Esophagus (tissue), 2 donors: ENCODE data around the gene HEBP2. TPM values are rescaled to one million over a fixed set of nuclear protein-coding genes. Genes with fewer than 3 reads are reported as not detected.

Experiments used
- H3K27ac ChIP-seq, 2 donors: one replicate each; pipeline ENCODE4 v1.5.1; 2013; ENCODE audit warnings: low read depth in 2 of 2, mild to moderate bottlenecking in 2 of 2, inconsistent platforms in 1 of 2, low read length in 1 of 2, moderate library complexity in 1 of 2
- H3K27me3 ChIP-seq, 2 donors: one replicate each; pipeline ENCODE4 v1.6.1; 2013; ENCODE audit warnings: low read length in 2 of 2, control low read depth in 1 of 2, mild to moderate bottlenecking in 1 of 2; ENCODE audit not compliant: insufficient read depth in 2 of 2, control insufficient read depth in 1 of 2
- H3K36me3 ChIP-seq, 2 donors: one replicate each; pipeline ENCODE4 v1.6.1; 2013; ENCODE audit warnings: low read length in 1 of 2; ENCODE audit not compliant: control insufficient read depth in 2 of 2, insufficient read depth in 2 of 2
- H3K4me1 ChIP-seq, 2 donors: one replicate each; pipeline ENCODE4 v1.6.1; 2013; ENCODE audit warnings: low read length in 1 of 2; ENCODE audit not compliant: control insufficient read depth in 2 of 2, insufficient read depth in 2 of 2
- H3K4me3 ChIP-seq, 2 donors: one replicate each; pipeline ENCODE4 v1.5.1; 2013; ENCODE audit warnings: low read length in 2 of 2, mild to moderate bottlenecking in 2 of 2, low read depth in 1 of 2, moderate library complexity in 1 of 2
- H3K9me3 ChIP-seq, 2 donors: one replicate each; pipeline ENCODE4 v1.6.1; 2013; ENCODE audit warnings: mild to moderate bottlenecking in 2 of 2, low read depth in 1 of 2, low read length in 1 of 2, moderate library complexity in 1 of 2; ENCODE audit not compliant: control insufficient read depth in 2 of 2, insufficient read depth in 1 of 2
- WGBS, 2 donors: extraction: QIAGEN DNeasy Blood & Tissue Kit; methylation state at CpG; one replicate each; pipeline ENCODE4 v1.1.7; 2013; 5-methylcytosine and 5-hydroxymethylcytosine counted together
- polyA plus RNA-seq, 2 donors: library from polyadenylated mRNA; stranded (reverse); fragments of 200-250 nt; gene quantifications; one replicate each; pipeline ENCODE4 v1.2.3, GENCODE V29; 2013
- donor health status: healthy with polysubstance abuse.
- donor health status: Bipolar disorder and iron deficiency.

The HEBP2 gene
- polyA plus RNA-seq, 2 donors: 66.4 to 70.5 TPM

DNA sequence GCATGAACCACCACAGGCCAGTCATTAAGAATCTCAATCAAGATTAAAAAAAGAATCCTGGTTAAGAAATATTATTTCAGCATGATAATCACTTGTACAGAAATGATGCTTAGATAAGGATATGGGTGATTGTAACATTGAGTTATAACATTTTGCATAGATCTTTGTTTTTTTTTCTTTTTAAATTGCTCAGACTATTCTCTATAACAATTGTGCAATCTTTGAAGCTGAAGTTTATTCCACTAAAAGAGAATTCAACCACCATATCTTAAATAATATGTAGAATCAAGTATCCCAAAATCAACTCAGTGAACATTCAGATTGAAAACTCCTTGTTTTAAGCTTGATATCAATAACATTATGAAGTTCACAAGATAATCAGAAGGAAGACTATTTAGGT, 27.0 kb upstream of the HEBP2 start:
- Histone ChIP-seq H3K27ac (no peak overlapping the region), H3K4me3 (no peak overlapping the region), H3K36me3 (no peaks in the 10 kb centered on the region), H3K27me3 (no peaks in the 10 kb centered on the region), H3K4me1 (no peaks in the 10 kb centered on the region), H3K9me3 (no peaks in the 10 kb centered on the region)

DNA sequence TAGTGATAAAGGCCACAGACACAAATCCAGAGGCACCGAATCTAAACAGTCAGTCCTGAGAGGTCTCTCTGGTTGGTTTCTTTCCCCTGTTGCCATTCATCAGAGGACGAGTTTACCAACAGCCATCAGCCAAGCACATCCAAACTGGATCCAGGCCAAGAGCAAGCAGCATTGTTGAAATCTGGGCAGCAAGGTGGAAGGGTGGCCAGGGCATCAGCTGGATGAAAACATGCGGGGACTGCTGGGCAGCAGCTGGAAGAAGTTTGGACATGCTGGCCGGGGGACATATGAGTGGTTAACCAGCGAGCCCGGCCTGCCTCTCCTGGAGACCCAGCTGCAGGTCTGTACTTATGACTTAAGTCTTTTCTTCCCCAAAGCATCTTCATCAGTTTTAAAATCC, 26.2 kb upstream of the HEBP2 start, which contains the start of gene SMIM28:
SMIM28 (plus strand) TSS at position 62 of the 400 bp plus-strand sequence; CDS start at position 230, 168 bp downstream.
- no peaks in the 10 kb centered on the region for H3K4me1 ChIP-seq
- H3K9me3 ChIP-seq: no peaks in the 10 kb centered on the region
- WGBS, 2 donors: 84% methylated on average over 6 of the region's 6 CpGs
- H3K27ac ChIP-seq: no peak within 1 kb of the TSS
- no peaks in the 10 kb centered on the region for H3K36me3 ChIP-seq
- H3K27me3 ChIP-seq: no peaks in the 10 kb centered on the region
- H3K4me3 ChIP-seq: no peak within 1 kb of the TSS

DNA sequence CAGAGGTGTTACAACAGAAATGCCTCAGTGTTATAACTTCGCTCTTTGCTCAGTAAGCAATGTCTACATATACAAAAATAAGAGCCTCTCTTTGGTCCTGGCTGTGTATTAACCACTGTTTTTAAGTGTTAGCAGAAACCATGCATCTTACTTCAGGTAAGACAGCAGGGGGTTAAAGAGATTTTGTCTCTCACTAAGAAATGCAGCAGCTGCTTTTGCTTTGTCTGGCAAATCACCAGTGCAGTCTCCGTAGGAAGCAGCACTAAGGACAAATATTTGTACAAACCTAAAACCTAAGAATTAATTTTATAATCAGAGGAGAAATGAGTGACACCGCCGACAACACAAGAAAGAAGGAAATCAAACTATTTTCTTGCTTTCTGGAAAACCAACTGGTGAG, 25.6 kb upstream of the HEBP2 start:
- Histone ChIP-seq H3K4me3 (no peak overlapping the region), H3K36me3 (no peaks in the 10 kb centered on the region), H3K27ac (no peak overlapping the region), H3K9me3 (no peaks in the 10 kb centered on the region), H3K4me1 (no peaks in the 10 kb centered on the region), H3K27me3 (no peaks in the 10 kb centered on the region)
- WGBS, 2 donors: 66 to 74% methylated on average over 4 of the region's 4 CpGs

DNA sequence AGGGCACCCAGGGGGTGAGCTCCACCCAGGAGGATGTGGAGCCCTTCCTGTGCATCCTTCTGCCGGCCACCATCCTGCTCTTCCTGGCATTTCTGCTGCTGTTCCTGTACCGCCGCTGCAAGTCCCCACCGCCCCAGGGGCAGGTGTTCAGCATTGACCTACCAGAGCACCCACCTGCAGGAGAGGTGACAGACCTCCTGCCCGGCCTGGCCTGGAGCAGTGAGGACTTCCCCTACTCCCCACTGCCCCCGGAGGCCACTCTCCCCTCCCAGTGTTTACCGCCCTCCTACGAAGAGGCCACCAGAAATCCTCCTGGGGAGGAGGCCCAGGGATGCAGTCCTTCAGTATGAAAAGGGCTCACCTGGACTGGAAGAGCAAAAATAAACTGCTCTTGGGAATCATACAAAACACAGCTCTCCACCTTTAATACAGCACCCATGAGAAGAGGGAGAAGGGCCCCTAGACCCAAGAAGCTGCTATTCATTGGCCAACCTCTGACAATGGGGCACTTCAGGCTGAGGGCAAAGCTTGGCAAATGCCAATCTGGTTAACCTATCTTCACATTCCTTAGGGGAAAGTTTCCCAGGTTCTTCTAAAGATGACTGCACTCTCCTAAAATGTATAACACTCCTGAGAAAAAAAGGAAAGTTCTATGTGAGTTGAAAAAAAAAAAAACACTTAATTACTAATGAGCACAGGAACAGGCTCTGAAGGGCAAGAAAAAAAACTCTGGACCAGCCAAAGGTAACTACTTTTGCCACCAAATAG, 21.3 kb upstream of the HEBP2 start:
- Histone ChIP-seq H3K4me1 (no peaks in the 10 kb centered on the region), H3K27me3 (no peaks in the 10 kb centered on the region), H3K4me3 (no peak overlapping the region), H3K9me3 (no peaks in the 10 kb centered on the region), H3K27ac (no peak overlapping the region), H3K36me3 (no peaks in the 10 kb centered on the region)
- 81 to 91% methylated on average over 8 of the region's 8 CpGs for WGBS, 2 donors

DNA sequence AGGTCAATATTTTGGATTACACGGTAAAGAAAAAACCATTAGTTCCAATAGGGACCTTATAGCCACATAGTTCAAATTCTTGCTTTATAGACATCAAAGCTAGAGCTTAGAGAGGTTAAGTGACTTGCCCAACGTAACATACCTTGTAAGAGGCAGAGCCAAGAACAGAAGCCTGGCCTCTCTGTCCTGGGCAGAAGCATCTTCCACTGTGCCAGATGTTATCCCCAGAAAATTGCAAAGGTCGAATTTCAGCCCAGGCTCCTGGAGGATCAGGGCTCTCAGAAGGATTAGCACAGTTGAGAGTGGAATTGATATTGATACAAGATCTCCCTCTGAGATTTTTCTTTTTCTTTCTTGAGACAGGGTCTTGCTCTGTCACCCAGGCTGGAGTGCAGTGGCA, 20.2 kb upstream of the HEBP2 start:
- Histone ChIP-seq H3K36me3 (no peaks in the 10 kb centered on the region), H3K27ac (no peak overlapping the region), H3K9me3 (no peaks in the 10 kb centered on the region), H3K27me3 (no peaks in the 10 kb centered on the region), H3K4me1 (no peaks in the 10 kb centered on the region), H3K4me3 (no peak overlapping the region)
- 67 to 75% methylated on average over 3 of the region's 3 CpGs for WGBS, 2 donors

DNA sequence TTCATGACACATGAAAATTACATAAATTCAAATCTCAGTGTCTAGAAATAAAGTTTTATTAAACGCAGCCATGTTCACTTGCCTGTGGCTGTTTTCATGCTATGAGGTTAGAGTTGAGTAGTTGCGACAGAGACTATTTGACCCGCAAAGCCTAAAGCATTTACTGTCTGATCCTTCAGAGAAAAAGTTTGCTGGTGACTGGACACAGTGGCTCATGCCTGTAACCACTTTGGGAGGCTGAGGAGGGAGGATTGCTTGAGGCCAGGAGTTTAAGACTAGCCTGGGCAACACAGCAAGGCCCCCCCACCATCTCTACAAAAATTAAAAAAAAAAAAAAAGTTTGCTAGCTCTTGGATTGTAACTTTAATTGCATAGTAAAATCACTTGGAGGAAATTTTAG, 17.1 kb upstream of the HEBP2 start:
- H3K9me3 ChIP-seq: no peaks in the 10 kb centered on the region

DNA sequence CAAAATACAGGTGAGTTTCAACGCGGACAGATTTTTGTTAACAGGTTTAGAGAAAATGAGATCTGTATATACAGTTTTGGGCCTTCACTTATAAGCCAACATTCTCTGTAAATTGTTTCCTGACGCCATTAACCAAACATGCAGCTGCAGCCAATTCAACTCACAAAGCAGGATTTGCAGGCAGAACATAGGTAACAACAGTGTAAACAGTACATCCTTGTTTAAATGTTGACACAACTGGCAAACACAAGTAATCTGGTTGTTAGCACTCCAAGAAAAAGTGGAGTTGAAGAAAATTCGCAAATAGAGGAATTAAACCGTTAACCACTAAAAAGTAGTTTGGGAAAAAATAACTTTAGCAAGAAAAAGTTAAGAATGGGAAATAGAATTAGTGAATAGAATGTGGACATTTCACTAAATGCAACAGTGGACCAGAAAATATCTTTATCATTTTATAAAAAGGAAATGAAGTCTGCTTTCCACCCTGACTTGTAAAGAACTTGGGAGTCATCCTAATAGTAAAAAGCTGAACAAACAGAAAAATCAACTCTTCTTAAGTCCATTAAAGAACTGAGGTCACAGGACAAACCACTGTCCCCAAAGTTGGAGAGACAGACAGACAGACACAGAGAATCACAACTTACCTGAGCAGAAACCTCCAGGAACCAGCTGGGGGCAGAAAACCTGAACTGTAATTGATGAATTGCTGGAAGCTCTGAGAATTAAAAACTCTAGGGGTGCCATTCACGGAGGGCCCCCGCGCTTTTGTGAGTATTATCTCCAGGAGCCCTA, 16.2 kb upstream of the HEBP2 start:
- 79 to 81% methylated on average over 8 of the region's 8 CpGs for WGBS, 2 donors

More for the DNA sequence above, 17.1 kb upstream of the HEBP2 start:
- Histone ChIP-seq H3K4me3 (no peak overlapping the region), H3K27ac (no peak overlapping the region), H3K4me1 (no peaks in the 10 kb centered on the region), H3K27me3 (no peaks in the 10 kb centered on the region), H3K36me3 (no peaks in the 10 kb centered on the region)
- WGBS, 2 donors: 96 to 97% methylated on average over 3 of the region's 3 CpGs

DNA sequence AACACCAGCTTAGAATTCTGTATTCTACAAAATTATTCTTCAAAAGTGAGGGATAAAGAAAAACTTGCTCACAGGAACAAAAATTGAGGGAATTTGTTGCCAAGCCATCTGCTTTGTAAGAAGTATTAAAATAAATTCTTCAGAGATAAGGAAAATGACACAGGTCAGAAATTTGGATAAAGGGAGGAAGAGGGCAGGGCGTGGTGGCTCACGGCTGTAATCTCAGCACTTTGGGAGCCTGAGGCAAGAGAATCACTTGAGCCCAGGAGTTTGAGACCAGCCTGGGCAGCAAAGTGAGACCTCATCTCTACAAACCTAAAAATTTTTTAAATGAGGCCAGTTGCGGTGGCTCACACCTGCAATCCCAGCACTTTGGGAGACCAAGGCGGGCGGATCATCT, 14.5 kb upstream of the HEBP2 start:
- Histone ChIP-seq H3K27ac (no peak overlapping the region), H3K27me3 (no peaks in the 10 kb centered on the region), H3K4me1 (no peaks in the 10 kb centered on the region), H3K36me3 (no peaks in the 10 kb centered on the region), H3K9me3 (no peaks in the 10 kb centered on the region), H3K4me3 (no peak overlapping the region)
- 85% methylated on average over 5 of the region's 5 CpGs for WGBS, 2 donors

More for the DNA sequence above, 16.2 kb upstream of the HEBP2 start:
- Histone ChIP-seq H3K4me3 (no peak overlapping the region), H3K9me3 (no peaks in the 10 kb centered on the region), H3K27me3 (no peaks in the 10 kb centered on the region), H3K36me3 (no peaks in the 10 kb centered on the region), H3K27ac (no peak overlapping the region), H3K4me1 (no peaks in the 10 kb centered on the region)

DNA sequence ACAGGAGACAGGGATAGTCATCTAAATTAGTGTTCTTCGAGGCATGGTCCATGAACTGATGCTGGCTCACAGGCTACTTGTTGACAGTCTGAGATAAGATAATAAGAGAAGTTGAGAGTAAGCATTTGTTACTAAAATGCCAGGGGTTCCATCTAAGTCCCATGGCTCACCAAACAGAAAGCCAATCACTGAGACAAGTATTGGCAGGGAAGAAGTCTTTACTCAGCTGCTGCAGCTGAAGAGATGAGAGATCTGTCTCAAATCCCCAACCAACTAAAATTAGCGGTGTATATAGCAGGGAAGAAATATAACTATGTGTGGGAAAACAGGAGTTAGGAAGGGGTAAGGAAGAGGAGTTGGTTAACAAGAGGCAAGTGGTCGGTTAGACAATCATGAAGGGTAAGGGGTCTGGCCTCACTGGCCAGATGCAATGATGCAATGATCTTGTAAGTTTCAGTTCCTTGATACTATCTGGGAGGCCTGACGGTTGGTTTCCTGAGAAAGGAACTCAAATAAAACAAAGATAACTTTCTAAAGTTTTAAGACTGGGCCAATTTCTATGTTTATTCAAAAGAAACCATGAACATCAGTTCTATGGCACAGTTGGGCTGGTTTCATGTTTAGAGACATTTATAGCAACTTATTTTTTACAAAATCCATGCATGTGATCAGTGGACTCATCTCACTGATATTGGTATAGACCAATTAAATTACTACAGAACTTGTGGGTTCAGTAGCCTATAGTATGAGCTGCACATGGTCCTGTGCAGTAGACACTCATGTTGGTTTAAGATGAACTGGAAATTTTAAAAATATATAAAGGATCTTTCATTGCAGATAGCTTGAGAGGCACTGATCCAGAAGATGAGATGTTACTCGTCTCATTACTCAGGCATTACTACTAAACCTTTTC, 9.9 kb upstream of the HEBP2 start:
- Histone ChIP-seq H3K27me3 (no peaks in the 10 kb centered on the region), H3K27ac (no peak overlapping the region), H3K4me1 (no peaks in the 10 kb centered on the region), H3K4me3 (no peak overlapping the region), H3K9me3 (no peaks in the 10 kb centered on the region), H3K36me3 (no peaks in the 10 kb centered on the region)
- WGBS, 2 donors: 81 to 83% methylated on average over 5 of the region's 5 CpGs
